IMR-90 (cell line): ENCODE measurements around the gene MOCOS. TPM values are rescaled to one million over a fixed set of nuclear protein-coding genes. Genes with fewer than 3 reads are reported as not detected.

Experiments
- ATAC-seq: fragments of 200-7000 bp; cut with Tn5 transposase; 2 replicates; pipeline ENCODE4 v1.9.1; 2020; ENCODE audit warnings: low read depth, mild to moderate bottlenecking, moderate library complexity
- BruUV-seq: library from RNA; stranded (reverse); fragments of 400-500 nt; replicated peaks from 2 replicates; lab custom pipeline; 2021; lab: Mats Ljungman, UMichigan
- CTCF ChIA-PET: fragments of 300-600 bp; formaldehyde crosslinking; extraction: SDS; loops from one replicate; lab custom pipeline; 2021; ENCODE audit warnings: antibody characterized with exemption; lab: Yijun Ruan, JAX
- POLR2A ChIA-PET: fragments of 300-600 bp; sonication (Branson Sonifier 250); formaldehyde crosslinking; loops from one replicate; lab custom pipeline; 2022; ENCODE audit warnings: antibody characterized with exemption; ENCODE audit not compliant: unreplicated experiment; lab: Charles Lee
- DNase-seq: peaks from one replicate; pipeline ENCODE4 v3.0.0; 2013
- H2AFZ ChIP-seq: replicated peaks from 2 replicates; pipeline ENCODE3; 2013; ENCODE audit warnings: low read length, mild to moderate bottlenecking; ENCODE audit not compliant: poor library complexity
- H2AK5ac ChIP-seq: 2 replicates; pipeline ENCODE4 v1.6.1; 2013; ENCODE audit warnings: low read depth, low read length, inconsistent platforms
- H2AK9ac ChIP-seq: replicated peaks from 2 replicates; pipeline ENCODE3; 2013; ENCODE audit warnings: mild to moderate bottlenecking, low read depth, low read length, moderate library complexity; ENCODE audit not compliant: poor library complexity
- H2BK120ac ChIP-seq: 2 replicates; pipeline ENCODE4 v1.6.1; 2013; ENCODE audit warnings: low read depth, low read length, inconsistent platforms
- H2BK15ac ChIP-seq: 3 replicates; pipeline ENCODE4 v1.6.1; 2013; ENCODE audit warnings: low read depth, low read length, inconsistent platforms
- H2BK20ac ChIP-seq: 2 replicates; pipeline ENCODE4 v1.6.1; 2013; ENCODE audit warnings: low read depth, mild to moderate bottlenecking, inconsistent platforms, low read length, moderate library complexity
- H2BK5ac ChIP-seq: 2 replicates; pipeline ENCODE4 v1.6.1; 2013; ENCODE audit warnings: mild to moderate bottlenecking, low read depth, low read length, inconsistent platforms; ENCODE audit not compliant: poor library complexity, severe bottlenecking
- H3K14ac ChIP-seq: replicated peaks from 2 replicates; pipeline ENCODE4 v1.6.1; 2013; ENCODE audit warnings: low read depth, low read length, inconsistent platforms
- H3K18ac ChIP-seq: 2 replicates; pipeline ENCODE4 v1.6.1; 2013; ENCODE audit warnings: low read depth, low read length, control low read depth
- H3K23ac ChIP-seq: 2 replicates; pipeline ENCODE4 v1.6.1; 2013; ENCODE audit warnings: low read depth, low read length, inconsistent platforms
- H3K27ac ChIP-seq: 2 replicates; pipeline ENCODE4 v1.5.1; 2013; ENCODE audit warnings: mild to moderate bottlenecking, control low read depth, low read length; ENCODE audit not compliant: insufficient read depth
- H3K27me3 ChIP-seq: 2 replicates; pipeline ENCODE4 v1.6.1; 2013; ENCODE audit warnings: low read length; ENCODE audit not compliant: control insufficient read depth, insufficient read depth
- H3K36me3 ChIP-seq: 2 replicates; pipeline ENCODE4 v1.6.1; 2013; ENCODE audit warnings: low read length, mixed read lengths; ENCODE audit not compliant: control insufficient read depth, insufficient read depth
- H3K4ac ChIP-seq: 2 replicates; pipeline ENCODE4 v1.6.1; 2013; ENCODE audit warnings: low read depth, low read length, inconsistent platforms
- H3K4me1 ChIP-seq: 2 replicates; pipeline ENCODE4 v1.6.1; 2013; ENCODE audit warnings: low read length, mixed read lengths; ENCODE audit not compliant: control insufficient read depth, insufficient read depth
- H3K4me2 ChIP-seq: 2 replicates; pipeline ENCODE4 v1.6.1; 2013; ENCODE audit warnings: low read depth, mild to moderate bottlenecking, control low read depth, low read length, moderate library complexity
- H3K4me3 ChIP-seq: 2 replicates; pipeline ENCODE4 v1.5.1; 2013; ENCODE audit warnings: low read depth, mild to moderate bottlenecking, control low read depth, low read length, moderate library complexity; ENCODE audit not compliant: insufficient read depth
- H3K56ac ChIP-seq: 2 replicates; pipeline ENCODE4 v1.6.1; 2013; ENCODE audit warnings: low read length, inconsistent platforms; ENCODE audit not compliant: insufficient read depth; ENCODE audit errors: extremely low read depth
- H3K79me1 ChIP-seq, 2 experiments: 2 replicates each; pipeline ENCODE4 v1.6.1; 2013; ENCODE audit warnings: low read length in 2 of 2, inconsistent platforms in 1 of 2, low read depth in 1 of 2
- H3K9ac ChIP-seq: 2 replicates; pipeline ENCODE4 v1.6.1; 2013; ENCODE audit warnings: low read depth, low read length, control low read depth
- H3K9me1 ChIP-seq: 2 replicates; pipeline ENCODE4 v1.6.1; 2013; ENCODE audit warnings: low read length, inconsistent platforms; ENCODE audit not compliant: insufficient read depth
- H3K9me3 ChIP-seq: 2 replicates; pipeline ENCODE4 v1.6.1; 2013; ENCODE audit warnings: low read length; ENCODE audit not compliant: control insufficient read depth, insufficient read depth
- H4K20me1 ChIP-seq: 2 replicates; pipeline ENCODE4 v1.6.1; 2013; ENCODE audit warnings: low read length, inconsistent platforms; ENCODE audit not compliant: insufficient read depth
- H4K5ac ChIP-seq: 2 replicates; pipeline ENCODE4 v1.6.1; 2013; ENCODE audit warnings: mild to moderate bottlenecking, low read depth, low read length, control low read depth
- H4K8ac ChIP-seq, 2 experiments: 2 replicates each; pipeline ENCODE4 v1.6.1; 2013; ENCODE audit warnings: low read depth in 2 of 2, low read length in 2 of 2, control low read depth in 1 of 2, inconsistent platforms in 1 of 2
- H4K91ac ChIP-seq: 2 replicates; pipeline ENCODE4 v1.6.1; 2013; ENCODE audit warnings: low read depth, low read length, inconsistent platforms; ENCODE audit not compliant: insufficient read depth
- BHLHE40 ChIP-seq: fragments of 150-350 bp; IDR thresholded peaks from 2 replicates; pipeline ENCODE4 v1.6.1; 2016; ENCODE audit warnings: mild to moderate bottlenecking, low read depth, low read length
- CEBPB ChIP-seq: IDR thresholded peaks from 2 replicates; pipeline ENCODE4 v1.6.1; 2012; ENCODE audit warnings: low read depth, low read length, improper control_type of control experiment
- CHD1 ChIP-seq: IDR thresholded peaks from 2 replicates; pipeline ENCODE4 v1.6.1; 2012; ENCODE audit warnings: low read depth, low read length, improper control_type of control experiment
- ELK1 ChIP-seq: fragments of 150-350 bp; IDR thresholded peaks from 2 replicates; pipeline ENCODE4 v1.6.1; 2016; ENCODE audit warnings: low read depth, mild to moderate bottlenecking, low read length, moderate library complexity, borderline replicate concordance
- FOS ChIP-seq: fragments of 150-350 bp; IDR thresholded peaks from 2 replicates; pipeline ENCODE4 v1.6.1; 2016; ENCODE audit warnings: low read depth, low read length
- MAFK ChIP-seq: IDR thresholded peaks from 2 replicates; pipeline ENCODE4 v1.6.1; 2012; ENCODE audit warnings: low read depth, low read length, improper control_type of control experiment
- MAZ ChIP-seq: IDR thresholded peaks from 2 replicates; pipeline ENCODE4 v1.6.1; 2012; ENCODE audit warnings: low read depth, mild to moderate bottlenecking, low read length, improper control_type of control experiment, moderate library complexity, borderline replicate concordance
- MXI1 ChIP-seq: IDR thresholded peaks from 2 replicates; pipeline ENCODE4 v1.6.1; 2012; ENCODE audit warnings: low read depth, mild to moderate bottlenecking, low read length, moderate library complexity, borderline replicate concordance
- NFE2L2 ChIP-seq: fragments of 150-350 bp; IDR thresholded peaks from 2 replicates; pipeline ENCODE4 v1.6.1; 2016; ENCODE audit warnings: low read depth, mild to moderate bottlenecking, low read length
- POLR2A ChIP-seq: IDR thresholded peaks from 2 replicates; pipeline ENCODE4 v1.6.1; 2012; ENCODE audit warnings: mild to moderate bottlenecking, low read depth, low read length
- RAD21 ChIP-seq: IDR thresholded peaks from 2 replicates; pipeline ENCODE4 v1.6.1; 2012; ENCODE audit warnings: low read length, improper control_type of control experiment
- RCOR1 ChIP-seq: IDR thresholded peaks from 2 replicates; pipeline ENCODE4 v1.6.1; 2012; ENCODE audit warnings: mild to moderate bottlenecking, low read length, improper control_type of control experiment; ENCODE audit not compliant: insufficient replicate concordance
- RFX5 ChIP-seq: IDR thresholded peaks from 2 replicates; pipeline ENCODE4 v1.8.0; 2012; ENCODE audit warnings: low read depth, mild to moderate bottlenecking, low read length, moderate library complexity
- SMC3 ChIP-seq: fragments of 150-350 bp; IDR thresholded peaks from 2 replicates; pipeline ENCODE4 v1.6.1; 2016; ENCODE audit warnings: low read depth, mild to moderate bottlenecking, antibody characterized with exemption, low read length, moderate library complexity
- USF2 ChIP-seq: fragments of 150-350 bp; IDR thresholded peaks from 2 replicates; pipeline ENCODE4 v1.6.1; 2017; ENCODE audit warnings: mild to moderate bottlenecking, antibody characterized with exemption, low read length, low read depth
- WGBS, 2 experiments: methylation state at CpG; one replicate each; pipeline versions ENCODE4 v1.1.5 to v1.1.7; 2013; ENCODE audit warnings: missing lambda C conversion rate in 2 of 2; ENCODE audit not compliant: insufficient read length in 1 of 2; ENCODE audit errors: extremely low coverage in 2 of 2; 5-methylcytosine and 5-hydroxymethylcytosine counted together
- dilution Hi-C: fragments of 300-500 bp; cut with HindIII; formaldehyde crosslinking; loops from one replicate; pipeline ENCODE4 v1.14.3; 2018; ENCODE audit warnings: low sequenced_read_pairs; ENCODE audit not compliant: unreplicated experiment
- in situ Hi-C: fragments of 300-500 bp; cut with MboI; formaldehyde crosslinking; loops from 3 replicates; pipeline ENCODE4 v1.14.3; 2019; ENCODE audit warnings: low sequenced_read_pairs, inconsistent platforms, mixed read lengths
- intact Hi-C: fragments of 100-400 bp; cut with micrococcal nuclease; formaldehyde crosslinking; loops from 2 replicates; pipeline ENCODE4 v1.10.0; 2022
- polyA plus RNA-seq, 3 experiments: library from polyadenylated mRNA; depleted of rRNA; stranded (reverse); fragments of >200 nt; gene quantifications; 2 replicates each; pipeline ENCODE4 v1.2.3, GENCODE V29; 2012; ENCODE audit warnings: low replicate concordance in 1 of 3
- total RNA-seq: library from RNA; depleted of rRNA; stranded (reverse); fragments of >200 nt; gene quantifications from 2 replicates; pipeline ENCODE4 v1.2.3, GENCODE V29; 2012
- TF ChIP-seq, protein P1 (sequence below): conservative IDR thresholded peaks from 2 replicates; pipeline ENCODE4 v1.5.1; 2012; ENCODE audit warnings: mild to moderate bottlenecking, low read depth, low read length, improper control_type of control experiment

MOCOS gene
- total and polyA plus RNA-seq, 2 of the 4 experiments (the other 2 are of a cell fraction), result 1.1 to 2.2 TPM

GRCh38 chr18:36256094-36256493, 68.8 kb downstream of the MOCOS start:
- ATAC-seq, result no peak

More at GRCh38 chr18:36256094-36256493, 68.8 kb downstream of the MOCOS start:
- Histone ChIP-seq H3K36me3 (peaks cover 6% of the 10 kb centered on the region; the same call in 1 of the 2 replicates), H4K20me1 (no peaks in the 10 kb centered on the region), H3K4me2 (no peak overlapping the region), H2BK20ac (no peak overlapping the region), H3K27me3 (no peaks in the 10 kb centered on the region), H2BK120ac (no peak overlapping the region), H3K4me3 (no peak overlapping the region), H3K4ac (no peak overlapping the region), H4K91ac (no peak overlapping the region), H2AFZ (no peak overlapping the region), H3K9ac (no peak overlapping the region), H3K4me1 (peaks cover 2% of the 10 kb centered on the region; the same call in 1 of the 2 replicates), H4K5ac (no peak overlapping the region), H3K18ac (no peak overlapping the region), H2BK5ac (no peak overlapping the region), H3K23ac (no peak overlapping the region), H4K8ac (no peak overlapping the region), H3K56ac (no peak overlapping the region), H2BK15ac (no peak overlapping the region), H3K9me3 (no peaks in the 10 kb centered on the region), H3K27ac (no peak overlapping the region), H3K9me1 (no peaks in the 10 kb centered on the region), H2AK9ac (no peak overlapping the region), H3K14ac (no peak overlapping the region), H2AK5ac (no peak overlapping the region), H3K79me1 (no peaks in the 10 kb centered on the region)
- POLR2A ChIA-PET, result no interaction called here
- no TSS peak for BruUV-seq
- 94% methylated on average over 3 of the region's 7 CpGs; no CpG with 5 or more reads in 1 of the 2 experiments for WGBS, 2 experiments
- dilution Hi-C loops (no loop called here), intact Hi-C loops (no loop called here), in situ Hi-C loops (no loop called here)
- CTCF ChIA-PET, result no interaction called here
- no peak for DNase-seq
- TF ChIP-seq CEBPB (no peak), FOS (no peak), MAZ (no peak), SMC3 (no peak), RAD21 (no peak), RCOR1 (no peak), POLR2A (no peak), NFE2L2 (no peak), RFX5 (no peak), MXI1 (no peak), CHD1 (no peak), USF2 (no peak), BHLHE40 (no peak), ELK1 (no peak), MAFK (no peak)
- TF ChIP-seq, protein P1, sequence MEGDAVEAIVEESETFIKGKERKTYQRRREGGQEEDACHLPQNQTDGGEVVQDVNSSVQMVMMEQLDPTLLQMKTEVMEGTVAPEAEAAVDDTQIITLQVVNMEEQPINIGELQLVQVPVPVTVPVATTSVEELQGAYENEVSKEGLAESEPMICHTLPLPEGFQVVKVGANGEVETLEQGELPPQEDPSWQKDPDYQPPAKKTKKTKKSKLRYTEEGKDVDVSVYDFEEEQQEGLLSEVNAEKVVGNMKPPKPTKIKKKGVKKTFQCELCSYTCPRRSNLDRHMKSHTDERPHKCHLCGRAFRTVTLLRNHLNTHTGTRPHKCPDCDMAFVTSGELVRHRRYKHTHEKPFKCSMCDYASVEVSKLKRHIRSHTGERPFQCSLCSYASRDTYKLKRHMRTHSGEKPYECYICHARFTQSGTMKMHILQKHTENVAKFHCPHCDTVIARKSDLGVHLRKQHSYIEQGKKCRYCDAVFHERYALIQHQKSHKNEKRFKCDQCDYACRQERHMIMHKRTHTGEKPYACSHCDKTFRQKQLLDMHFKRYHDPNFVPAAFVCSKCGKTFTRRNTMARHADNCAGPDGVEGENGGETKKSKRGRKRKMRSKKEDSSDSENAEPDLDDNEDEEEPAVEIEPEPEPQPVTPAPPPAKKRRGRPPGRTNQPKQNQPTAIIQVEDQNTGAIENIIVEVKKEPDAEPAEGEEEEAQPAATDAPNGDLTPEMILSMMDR, result no peak
